Measurements from ENCODE around the gene EFEMP2.

The EFEMP2 gene

DNA sequence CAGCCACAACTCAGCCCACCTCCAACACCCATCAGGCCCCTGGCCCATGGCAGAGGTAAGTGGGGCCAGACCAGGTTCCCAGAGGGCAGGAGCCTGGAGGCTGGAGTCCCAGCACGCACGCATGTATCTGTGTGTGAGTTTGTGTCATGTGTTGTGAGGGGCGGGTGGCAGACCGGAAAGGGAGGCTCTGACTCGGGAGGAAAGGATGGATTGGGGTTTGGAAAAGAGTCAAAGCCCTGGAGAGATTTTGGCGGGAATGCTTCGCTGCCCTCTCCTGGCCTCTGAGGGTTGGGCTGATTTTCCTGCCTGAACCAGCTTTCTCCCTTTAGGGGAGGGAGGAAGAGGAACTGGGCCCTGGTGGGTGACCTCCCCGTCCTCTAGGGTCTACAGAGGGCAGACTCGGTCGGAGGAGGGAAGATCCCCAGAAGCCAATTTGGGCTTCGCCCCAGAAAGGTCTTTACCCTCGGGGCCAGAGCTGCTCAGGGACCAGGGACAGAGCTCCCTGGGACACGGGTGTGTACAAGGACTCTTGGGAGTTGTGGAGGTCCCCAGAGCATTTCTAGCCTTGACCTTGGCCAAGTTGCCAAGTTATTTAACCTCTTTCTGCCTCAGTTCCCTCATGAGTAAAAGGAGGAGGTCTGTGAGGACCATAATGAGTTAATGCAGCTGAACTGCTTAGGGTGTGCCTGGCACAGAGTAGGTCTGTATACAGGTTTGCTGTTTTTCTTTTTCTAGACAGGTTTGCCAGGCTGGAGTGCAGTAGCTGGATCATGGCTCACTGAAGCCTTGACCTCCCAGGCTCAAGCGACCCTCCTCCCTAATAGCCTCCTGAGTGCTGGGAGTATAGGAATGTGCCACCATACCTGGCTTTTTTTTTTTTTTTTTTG lies 39.3 kb upstream of the EFEMP2 start:
- Histone ChIP-seq H3K27ac (no peak overlapping the region), H3K4me2 (ENCODE audit: low read length) (no peak overlapping the region), H3K4me3 (ENCODE audit: low read depth, low read length) (no peak overlapping the region), H3K4me1 (peaks cover 2% of the 10 kb centered on the region), H3K9me3 (ENCODE audit: control insufficient read depth, low read length) (no peaks in the 10 kb centered on the region), H3K36me3 (ENCODE audit: control insufficient read depth, insufficient read depth, low read length) (no peaks in the 10 kb centered on the region), H3K27me3 (ENCODE audit: control insufficient read depth, insufficient read depth, low read length) (no peaks in the 10 kb centered on the region), H3K9ac (no peak overlapping the region), H3K79me2 (no peaks in the 10 kb centered on the region), H2AFZ (no peak overlapping the region)
- TF ChIP-seq, protein P1, sequence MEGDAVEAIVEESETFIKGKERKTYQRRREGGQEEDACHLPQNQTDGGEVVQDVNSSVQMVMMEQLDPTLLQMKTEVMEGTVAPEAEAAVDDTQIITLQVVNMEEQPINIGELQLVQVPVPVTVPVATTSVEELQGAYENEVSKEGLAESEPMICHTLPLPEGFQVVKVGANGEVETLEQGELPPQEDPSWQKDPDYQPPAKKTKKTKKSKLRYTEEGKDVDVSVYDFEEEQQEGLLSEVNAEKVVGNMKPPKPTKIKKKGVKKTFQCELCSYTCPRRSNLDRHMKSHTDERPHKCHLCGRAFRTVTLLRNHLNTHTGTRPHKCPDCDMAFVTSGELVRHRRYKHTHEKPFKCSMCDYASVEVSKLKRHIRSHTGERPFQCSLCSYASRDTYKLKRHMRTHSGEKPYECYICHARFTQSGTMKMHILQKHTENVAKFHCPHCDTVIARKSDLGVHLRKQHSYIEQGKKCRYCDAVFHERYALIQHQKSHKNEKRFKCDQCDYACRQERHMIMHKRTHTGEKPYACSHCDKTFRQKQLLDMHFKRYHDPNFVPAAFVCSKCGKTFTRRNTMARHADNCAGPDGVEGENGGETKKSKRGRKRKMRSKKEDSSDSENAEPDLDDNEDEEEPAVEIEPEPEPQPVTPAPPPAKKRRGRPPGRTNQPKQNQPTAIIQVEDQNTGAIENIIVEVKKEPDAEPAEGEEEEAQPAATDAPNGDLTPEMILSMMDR (IDR thresholded peaks at IDR 0.05): peak; percentile 7

GRCh38 chr11:65907878-65908277 lies 35.3 kb upstream of the EFEMP2 start:
- Histone ChIP-seq H3K4me1 (peaks cover 2% of the 10 kb centered on the region), H3K27ac (no peak overlapping the region), H3K36me3 (ENCODE audit: control insufficient read depth, insufficient read depth, low read length) (no peaks in the 10 kb centered on the region), H3K9ac (no peak overlapping the region), H2AFZ (no peak overlapping the region), H3K79me2 (no peaks in the 10 kb centered on the region), H3K4me2 (ENCODE audit: low read length) (no peak overlapping the region), H3K27me3 (ENCODE audit: control insufficient read depth, insufficient read depth, low read length) (no peaks in the 10 kb centered on the region), H3K9me3 (ENCODE audit: control insufficient read depth, low read length) (no peaks in the 10 kb centered on the region), H3K4me3 (ENCODE audit: low read depth, low read length) (no peak overlapping the region)
- TF ChIP-seq, protein P1 (IDR thresholded peaks at IDR 0.05): no peak

GRCh38 chr11:65906602-65907001 lies 34.0 kb upstream of the EFEMP2 start:
- Histone ChIP-seq H3K27me3 (ENCODE audit: control insufficient read depth, insufficient read depth, low read length) (no peaks in the 10 kb centered on the region), H3K36me3 (ENCODE audit: control insufficient read depth, insufficient read depth, low read length) (no peaks in the 10 kb centered on the region), H3K4me2 (ENCODE audit: low read length) (no peak overlapping the region), H3K9me3 (ENCODE audit: control insufficient read depth, low read length) (no peaks in the 10 kb centered on the region), H3K4me1 (peaks cover 2% of the 10 kb centered on the region), H3K27ac (no peak overlapping the region), H3K79me2 (no peaks in the 10 kb centered on the region), H2AFZ (no peak overlapping the region), H3K4me3 (ENCODE audit: low read depth, low read length) (no peak overlapping the region), H3K9ac (no peak overlapping the region)
- TF ChIP-seq, protein P1 (IDR thresholded peaks at IDR 0.05): no peak

DNA sequence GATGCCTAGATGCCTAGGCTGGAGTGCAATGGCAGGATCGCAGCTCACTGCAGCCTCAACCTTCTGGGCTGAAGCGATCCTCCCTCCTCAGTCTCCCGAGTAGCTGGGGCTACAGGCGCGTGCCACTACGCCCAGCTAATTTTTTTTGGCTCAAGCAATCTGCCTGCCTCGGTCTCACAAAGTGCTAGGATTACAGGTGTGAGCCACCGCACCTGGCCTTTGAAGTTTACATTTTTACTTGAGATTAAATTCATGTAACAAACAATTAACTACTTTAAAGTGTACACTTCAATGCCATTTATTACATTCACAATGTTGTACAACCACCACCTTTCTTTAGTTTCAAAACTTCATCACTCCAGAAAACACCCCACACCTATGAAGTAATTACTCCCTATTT lies 31.1 kb upstream of the EFEMP2 start:
- Histone ChIP-seq H3K9ac (no peak overlapping the region), H3K27ac (no peak overlapping the region), H3K27me3 (ENCODE audit: control insufficient read depth, insufficient read depth, low read length) (no peaks in the 10 kb centered on the region), H2AFZ (no peak overlapping the region), H3K4me2 (ENCODE audit: low read length) (no peak overlapping the region), H3K4me3 (ENCODE audit: low read depth, low read length) (no peak overlapping the region), H3K9me3 (ENCODE audit: control insufficient read depth, low read length) (no peaks in the 10 kb centered on the region), H3K36me3 (ENCODE audit: control insufficient read depth, insufficient read depth, low read length) (no peaks in the 10 kb centered on the region), H3K4me1 (no peaks in the 10 kb centered on the region), H3K79me2 (no peaks in the 10 kb centered on the region)
- TF ChIP-seq, protein P1 (IDR thresholded peaks at IDR 0.05): no peak

DNA sequence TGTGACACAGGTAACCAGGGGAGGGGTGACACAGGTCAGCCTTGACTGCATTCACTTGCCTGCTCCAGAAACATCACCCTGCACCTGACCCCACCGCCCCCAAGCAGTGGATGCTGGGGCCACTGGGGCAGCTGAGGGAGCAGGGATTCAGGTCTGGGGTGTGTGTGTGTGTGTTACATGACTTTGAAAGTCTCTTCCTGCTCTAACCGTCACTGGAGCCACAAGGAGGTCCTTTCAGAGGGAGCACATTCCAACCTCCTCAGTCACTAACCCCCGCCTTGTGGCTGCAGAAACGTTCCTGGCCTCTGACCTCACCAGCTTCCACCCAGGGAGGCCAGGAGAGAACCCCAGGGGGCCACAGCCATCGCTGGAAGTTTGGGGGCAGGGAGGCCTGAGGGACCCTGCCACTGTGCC lies 30.5 kb upstream of the EFEMP2 start:
- no peak overlapping the region for H3K4me3 ChIP-seq (ENCODE audit: low read depth, low read length)
- no peaks in the 10 kb centered on the region for H3K27me3 ChIP-seq (ENCODE audit: control insufficient read depth, insufficient read depth, low read length)
- H3K4me1 ChIP-seq: no peaks in the 10 kb centered on the region
- no peak overlapping the region for H3K9ac ChIP-seq
- TF ChIP-seq, protein P1 (IDR thresholded peaks at IDR 0.05): no peak
- no peak overlapping the region for H2AFZ ChIP-seq
- H3K9me3 ChIP-seq (ENCODE audit: control insufficient read depth, low read length): no peaks in the 10 kb centered on the region
- no peak overlapping the region for H3K27ac ChIP-seq
- H3K36me3 ChIP-seq (ENCODE audit: control insufficient read depth, insufficient read depth, low read length): no peaks in the 10 kb centered on the region
- no peak overlapping the region for H3K4me2 ChIP-seq (ENCODE audit: low read length)
- H3K79me2 ChIP-seq: no peaks in the 10 kb centered on the region
